ENCODE data around the gene GRID2.

GRID2 gene

DNA sequence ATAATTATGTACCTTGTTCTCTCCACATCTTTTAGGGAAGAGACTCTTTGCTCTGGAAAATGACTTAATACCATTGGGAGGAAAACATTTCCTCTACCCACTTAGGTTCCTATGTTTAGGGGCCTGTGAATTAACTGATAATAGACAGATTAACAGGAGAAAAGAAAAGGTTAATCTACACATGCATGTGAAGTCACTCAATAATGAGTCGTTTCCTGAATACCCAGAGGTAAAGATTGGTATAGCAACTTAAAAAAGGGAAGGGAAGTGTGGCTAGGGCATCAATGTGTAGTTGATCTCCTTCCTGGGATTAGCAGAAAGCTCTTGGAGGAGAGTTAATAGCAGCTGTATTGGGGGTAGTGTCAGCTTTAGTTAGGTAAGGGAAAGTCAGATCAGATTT lies 1105.3 kb downstream of the GRID2 start:
- Mint-ChIP-seq H3K9me3 (peaks cover 27% of the 10 kb centered on the region), H3K27ac (ENCODE audit: low read depth) (no peak overlapping the region), H3K4me3 (no peak overlapping the region), H3K27me3 (no peaks in the 10 kb centered on the region), H3K36me3 (ENCODE audit: insufficient read depth) (no peaks in the 10 kb centered on the region), H3K4me1 (no peaks in the 10 kb centered on the region)
- no peak for DNase-seq (ENCODE audit: low spot score in 2 of 2)
- ATAC-seq (replicated peaks; ENCODE audit: extremely low read depth, poor library complexity, severe bottlenecking): no peak

DNA sequence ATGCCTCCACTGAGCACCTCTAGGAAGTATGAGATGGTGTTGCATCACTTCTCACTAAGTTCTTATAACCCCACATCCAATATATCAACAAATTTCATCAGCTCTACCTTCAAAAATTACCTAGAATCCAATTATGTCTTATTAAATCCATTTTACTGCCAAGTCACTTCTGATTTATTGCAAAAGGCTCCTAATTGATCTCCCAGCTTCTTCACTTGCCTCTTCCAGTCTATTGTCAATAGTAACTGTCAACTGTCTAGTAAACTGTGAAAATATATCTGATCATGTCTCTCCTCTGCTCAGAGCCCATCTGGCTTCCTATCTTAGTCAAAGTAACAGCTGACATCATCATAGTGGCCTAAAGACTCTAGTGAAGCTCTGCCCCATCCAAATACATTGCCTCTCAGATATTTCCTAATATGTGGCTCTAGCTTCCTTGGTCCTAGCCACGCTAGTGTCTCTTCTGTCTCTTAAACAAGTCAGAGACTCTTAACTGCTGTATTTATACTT lies 1110.3 kb downstream of the GRID2 start:
- H3K4me3 Mint-ChIP-seq: no peak overlapping the region
- no peaks in the 10 kb centered on the region for H3K4me1 Mint-ChIP-seq
- no peak for DNase-seq (ENCODE audit: low spot score in 2 of 2)

DNA sequence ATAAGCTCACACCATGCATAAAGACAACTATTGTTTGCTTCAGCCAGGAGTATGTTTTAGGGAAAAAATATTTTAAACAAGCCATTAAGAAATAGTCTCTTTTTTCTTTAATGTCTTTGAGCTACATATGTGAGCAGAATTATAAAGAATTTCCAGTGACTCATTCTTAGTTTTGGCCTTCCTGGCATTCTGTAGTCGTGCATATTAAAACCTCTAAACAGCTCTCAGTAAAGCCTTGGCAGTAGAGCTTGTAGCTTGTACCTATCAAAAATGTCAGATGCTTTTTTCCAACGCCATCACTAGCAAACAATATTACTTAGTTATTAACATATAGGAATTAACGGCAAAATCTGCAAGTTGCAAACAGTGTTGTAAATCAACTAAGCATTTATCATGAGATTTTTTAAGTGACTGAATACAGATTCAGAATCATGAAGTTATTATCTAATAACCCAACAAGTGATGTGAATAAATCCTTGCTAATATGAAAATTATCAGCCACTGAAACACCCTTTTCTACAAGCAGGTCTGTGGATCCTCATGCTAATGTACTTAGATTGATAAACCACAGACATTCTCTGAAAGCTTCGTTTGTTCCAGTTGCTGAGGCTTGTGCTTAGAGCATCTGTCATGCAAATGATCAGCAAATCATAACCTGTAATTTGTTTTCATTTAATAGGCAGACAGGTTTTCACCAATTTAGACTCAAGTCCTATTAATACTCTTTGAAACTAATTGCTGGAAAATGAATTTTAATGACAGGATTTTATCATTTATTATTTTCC lies 1112.8 kb downstream of the GRID2 start:
- no peaks in the 10 kb centered on the region for H3K4me1 Mint-ChIP-seq
- DNase-seq (ENCODE audit: low spot score in 2 of 2) (no peak), ATAC-seq (replicated peaks; ENCODE audit: extremely low read depth, poor library complexity, severe bottlenecking) (no peak)
- no peaks in the 10 kb centered on the region for H3K27me3 Mint-ChIP-seq
- no peak overlapping the region for H3K4me3 Mint-ChIP-seq
- no peak overlapping the region for H3K27ac Mint-ChIP-seq (ENCODE audit: low read depth)
- peaks cover 14% of the 10 kb centered on the region for H3K9me3 Mint-ChIP-seq
- H3K36me3 Mint-ChIP-seq (ENCODE audit: insufficient read depth): no peaks in the 10 kb centered on the region

More for the DNA sequence above, 1110.3 kb downstream of the GRID2 start:
- Mint-ChIP-seq H3K36me3 (ENCODE audit: insufficient read depth) (no peaks in the 10 kb centered on the region), H3K27ac (ENCODE audit: low read depth) (no peak overlapping the region), H3K9me3 (peaks cover 21% of the 10 kb centered on the region), H3K27me3 (no peaks in the 10 kb centered on the region)
- no peak for ATAC-seq (replicated peaks; ENCODE audit: extremely low read depth, poor library complexity, severe bottlenecking)

DNA sequence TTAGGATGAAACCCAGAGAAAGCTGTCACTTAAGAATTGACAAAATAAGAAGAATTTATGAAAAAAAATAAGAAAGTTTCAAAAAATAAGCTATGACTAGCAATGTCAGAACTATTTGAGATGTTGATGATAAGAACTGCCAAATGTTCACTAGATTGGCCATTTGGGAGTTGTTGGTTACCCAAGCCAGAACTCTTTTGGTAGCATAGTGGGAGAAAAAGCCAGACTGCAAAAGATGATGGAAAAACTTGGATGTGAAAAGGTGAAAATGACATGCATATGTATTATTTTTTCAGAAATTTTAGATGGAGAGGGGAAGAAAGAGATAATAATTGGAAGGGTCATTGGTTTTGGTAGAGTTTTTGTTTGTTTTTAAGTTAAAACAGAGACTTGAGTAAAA lies 1127.6 kb downstream of the GRID2 start:
- ATAC-seq (replicated peaks; ENCODE audit: extremely low read depth, poor library complexity, severe bottlenecking) (no peak), DNase-seq (ENCODE audit: low spot score in 2 of 2) (no peak)
- H3K27me3 Mint-ChIP-seq: no peaks in the 10 kb centered on the region

DNA sequence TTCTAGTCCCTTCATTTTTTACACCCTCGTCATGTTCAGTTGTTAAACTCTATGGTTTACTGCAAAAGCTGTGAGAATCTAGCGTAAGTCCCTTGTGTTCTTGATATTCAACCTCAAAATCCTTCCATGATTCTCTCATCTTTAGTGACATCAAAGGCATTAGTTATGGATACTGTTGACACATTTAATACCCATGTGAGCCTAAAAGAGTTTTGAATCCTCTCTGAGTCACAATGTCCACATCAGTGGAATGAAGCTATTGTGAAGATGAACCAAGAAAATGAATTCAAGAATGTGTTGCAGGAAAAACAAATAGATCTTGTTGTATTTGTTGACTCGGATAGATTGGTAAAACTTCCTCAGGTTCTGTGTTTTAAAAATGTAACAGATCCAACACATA lies 1130.1 kb downstream of the GRID2 start:
- no peak overlapping the region for H3K4me3 Mint-ChIP-seq
- peaks cover 16% of the 10 kb centered on the region for H3K9me3 Mint-ChIP-seq
- H3K27ac Mint-ChIP-seq (ENCODE audit: low read depth): no peak overlapping the region
- H3K27me3 Mint-ChIP-seq: no peaks in the 10 kb centered on the region
- ATAC-seq (replicated peaks; ENCODE audit: extremely low read depth, poor library complexity, severe bottlenecking): no peak
- H3K36me3 Mint-ChIP-seq (ENCODE audit: insufficient read depth): no peaks in the 10 kb centered on the region
- DNase-seq (ENCODE audit: low spot score in 2 of 2): no peak
- no peaks in the 10 kb centered on the region for H3K4me1 Mint-ChIP-seq

More for the DNA sequence above, 1127.6 kb downstream of the GRID2 start:
- H3K4me1 Mint-ChIP-seq: no peaks in the 10 kb centered on the region
- no peaks in the 10 kb centered on the region for H3K36me3 Mint-ChIP-seq (ENCODE audit: insufficient read depth)
- no peak overlapping the region for H3K27ac Mint-ChIP-seq (ENCODE audit: low read depth)
- H3K4me3 Mint-ChIP-seq: no peak overlapping the region
- H3K9me3 Mint-ChIP-seq: peaks cover 11% of the 10 kb centered on the region

DNA sequence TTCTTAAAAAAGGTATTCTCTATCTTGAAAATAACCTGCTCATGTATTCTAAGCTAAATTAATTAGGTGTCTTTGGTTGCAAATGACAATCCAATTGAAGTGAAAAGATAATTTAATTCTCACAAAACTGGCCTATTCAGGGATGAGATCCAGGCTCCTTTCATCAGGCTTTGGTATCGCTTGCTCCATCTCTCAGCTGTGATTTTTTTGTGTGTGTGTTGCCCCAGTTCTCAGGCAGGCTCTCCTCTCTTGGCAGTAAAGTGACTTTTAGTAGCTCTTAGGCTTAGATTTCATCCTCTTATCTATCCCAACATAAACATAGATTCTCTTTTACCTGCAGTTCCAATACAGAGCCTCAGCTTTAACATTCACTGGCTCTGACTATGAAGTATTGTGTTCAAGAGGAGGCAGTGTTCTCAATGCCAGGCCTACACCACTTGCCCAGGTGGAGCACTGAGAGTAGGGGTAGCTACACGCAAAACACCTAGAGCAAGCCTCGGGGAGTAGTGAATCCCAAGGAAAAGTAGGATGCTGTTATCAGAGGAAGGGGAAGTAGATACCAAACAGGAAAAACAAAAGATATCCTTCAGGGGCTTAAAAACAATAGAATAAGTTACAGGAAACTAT lies 1132.3 kb downstream of the GRID2 start:
- H3K9me3 Mint-ChIP-seq: peaks cover 30% of the 10 kb centered on the region
- no peak for DNase-seq (ENCODE audit: low spot score in 2 of 2)
- no peaks in the 10 kb centered on the region for H3K36me3 Mint-ChIP-seq (ENCODE audit: insufficient read depth)
- H3K27me3 Mint-ChIP-seq: no peaks in the 10 kb centered on the region
- no peak overlapping the region for H3K27ac Mint-ChIP-seq (ENCODE audit: low read depth)
- H3K4me3 Mint-ChIP-seq: no peak overlapping the region
- ATAC-seq (replicated peaks; ENCODE audit: extremely low read depth, poor library complexity, severe bottlenecking): no peak
- H3K4me1 Mint-ChIP-seq: no peaks in the 10 kb centered on the region

DNA sequence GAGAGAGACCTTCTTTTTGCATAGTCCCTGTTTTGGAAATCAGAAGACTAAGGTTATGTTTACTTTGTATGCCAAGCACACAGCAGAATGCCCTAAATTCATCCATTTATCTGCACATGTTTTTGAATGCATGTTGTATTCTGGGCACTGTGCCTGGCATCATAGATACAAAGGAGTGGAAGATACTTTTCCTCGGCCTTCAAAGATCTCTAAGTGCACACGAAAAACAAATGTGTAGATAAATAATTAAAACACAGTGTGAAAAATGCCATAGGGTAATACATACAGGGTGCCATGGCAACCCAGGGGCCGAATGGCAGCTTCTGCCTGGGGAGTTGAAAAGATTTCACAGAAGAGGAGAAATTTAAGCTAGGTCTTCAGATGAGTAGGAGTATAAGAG lies 1134.2 kb downstream of the GRID2 start:
- H3K36me3 Mint-ChIP-seq (ENCODE audit: insufficient read depth): no peaks in the 10 kb centered on the region
- no peak for DNase-seq (ENCODE audit: low spot score in 2 of 2)
- no peaks in the 10 kb centered on the region for H3K27me3 Mint-ChIP-seq
- H3K4me1 Mint-ChIP-seq: no peaks in the 10 kb centered on the region
- H3K9me3 Mint-ChIP-seq: peaks cover 33% of the 10 kb centered on the region
- H3K27ac Mint-ChIP-seq (ENCODE audit: low read depth): no peak overlapping the region
- no peak for ATAC-seq (replicated peaks; ENCODE audit: extremely low read depth, poor library complexity, severe bottlenecking)
- H3K4me3 Mint-ChIP-seq: no peak overlapping the region

DNA sequence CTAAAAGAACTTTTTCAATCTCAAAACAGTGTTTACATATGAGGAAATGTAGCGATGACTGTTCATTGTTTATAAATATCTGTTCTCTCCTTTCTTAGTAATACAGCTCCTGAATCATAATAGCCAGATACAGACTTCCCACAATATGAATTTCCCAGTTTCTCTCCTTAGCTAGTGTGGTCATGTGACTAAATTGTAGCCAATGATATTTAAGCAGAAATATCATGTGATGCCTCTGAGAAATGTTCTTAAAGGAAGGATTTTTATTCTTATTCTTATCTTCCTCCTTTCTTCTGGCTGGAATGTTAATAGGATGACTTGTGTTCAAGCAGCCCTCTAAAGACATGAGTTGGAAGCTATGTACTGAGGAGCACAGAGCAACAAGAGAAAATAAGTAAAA lies 1141.1 kb downstream of the GRID2 start:
- no peak overlapping the region for H3K27ac Mint-ChIP-seq (ENCODE audit: low read depth)
- DNase-seq (ENCODE audit: low spot score in 2 of 2): no peak
- H3K36me3 Mint-ChIP-seq (ENCODE audit: insufficient read depth): no peaks in the 10 kb centered on the region
- H3K4me3 Mint-ChIP-seq: no peak overlapping the region
- no peaks in the 10 kb centered on the region for H3K27me3 Mint-ChIP-seq
- no peak for ATAC-seq (replicated peaks; ENCODE audit: extremely low read depth, poor library complexity, severe bottlenecking)
- H3K4me1 Mint-ChIP-seq: no peaks in the 10 kb centered on the region
- H3K9me3 Mint-ChIP-seq: peaks cover 25% of the 10 kb centered on the region

DNA sequence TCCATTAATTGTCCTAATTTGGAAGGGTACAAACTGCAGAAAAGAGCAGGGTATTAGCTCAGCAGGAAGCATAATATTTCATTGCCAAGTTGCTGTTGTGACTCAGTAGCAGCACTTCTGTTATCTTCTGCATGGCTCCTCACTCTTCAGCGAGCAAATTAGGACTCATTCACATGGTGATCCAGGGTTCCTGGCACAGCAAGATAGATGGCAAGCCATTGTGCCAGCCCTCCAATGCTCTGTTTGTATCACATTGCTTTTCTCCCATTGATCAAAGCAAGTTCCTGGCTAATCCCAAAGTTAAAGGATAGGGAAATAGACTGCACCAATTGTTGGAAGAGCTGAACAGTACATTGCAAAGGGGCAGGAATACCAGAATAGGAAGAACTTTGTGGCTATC lies 1142.3 kb downstream of the GRID2 start:
- Mint-ChIP-seq H3K27me3 (no peaks in the 10 kb centered on the region), H3K27ac (ENCODE audit: low read depth) (no peak overlapping the region), H3K36me3 (ENCODE audit: insufficient read depth) (no peaks in the 10 kb centered on the region), H3K9me3 (peaks cover 21% of the 10 kb centered on the region), H3K4me1 (no peaks in the 10 kb centered on the region), H3K4me3 (no peak overlapping the region)
- ATAC-seq (replicated peaks; ENCODE audit: extremely low read depth, poor library complexity, severe bottlenecking): no peak
- DNase-seq (ENCODE audit: low spot score in 2 of 2): no peak

DNA sequence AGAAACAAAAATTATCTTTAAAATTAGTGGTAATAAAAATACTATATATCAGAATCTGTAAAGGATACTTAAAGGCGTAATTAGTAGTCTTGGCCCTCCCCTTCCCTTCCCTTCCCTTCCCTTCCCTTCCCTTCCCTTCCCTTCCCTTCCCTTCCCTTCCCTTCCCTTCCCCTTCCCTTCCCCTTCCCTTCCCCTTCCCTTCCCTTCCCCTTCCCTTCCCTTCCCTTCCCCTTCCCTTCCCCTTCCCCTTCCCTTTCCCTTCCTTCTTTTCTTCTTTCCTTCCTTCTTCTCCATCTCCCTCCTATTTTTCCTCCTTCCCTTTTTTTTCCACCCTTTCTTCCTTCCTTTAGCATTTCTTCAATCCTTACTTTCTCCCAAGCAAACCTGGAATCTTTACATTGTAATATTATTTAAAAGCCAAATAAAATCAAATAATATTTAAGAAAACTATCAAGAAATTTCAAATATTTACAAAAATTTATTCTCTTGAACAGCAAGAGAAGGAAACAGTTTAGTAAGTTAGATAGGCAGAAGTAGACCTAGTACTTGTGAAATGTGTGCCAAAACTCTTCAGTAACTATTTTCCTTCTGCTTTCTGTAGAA lies 1145.0 kb downstream of the GRID2 start:
- peaks cover 11% of the 10 kb centered on the region for H3K9me3 Mint-ChIP-seq
- H3K4me3 Mint-ChIP-seq: no peak overlapping the region
- H3K4me1 Mint-ChIP-seq: no peaks in the 10 kb centered on the region
- H3K36me3 Mint-ChIP-seq (ENCODE audit: insufficient read depth): no peaks in the 10 kb centered on the region
- no peak for DNase-seq (ENCODE audit: low spot score in 2 of 2)
- no peak overlapping the region for H3K27ac Mint-ChIP-seq (ENCODE audit: low read depth)
- no peaks in the 10 kb centered on the region for H3K27me3 Mint-ChIP-seq
- ATAC-seq (replicated peaks; ENCODE audit: extremely low read depth, poor library complexity, severe bottlenecking): no peak

DNA sequence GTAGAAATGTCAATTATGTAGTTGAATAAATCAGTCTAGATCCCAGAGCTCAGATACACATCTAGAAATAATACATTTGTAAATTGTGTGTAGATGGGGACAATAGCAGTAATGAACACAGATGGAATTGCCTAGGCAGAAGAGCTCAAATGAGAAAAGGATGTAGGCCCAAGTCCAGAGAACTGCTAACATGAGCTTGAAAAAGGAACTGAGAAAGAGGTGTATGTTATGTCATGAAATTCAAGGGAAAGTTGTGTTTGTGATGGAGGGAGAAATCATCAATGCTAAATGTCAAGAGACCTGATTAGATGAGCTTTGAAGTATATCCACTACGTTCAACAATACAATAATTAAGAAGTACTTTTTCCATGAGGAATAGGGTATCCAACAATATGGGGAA lies 1148.2 kb downstream of the GRID2 start:
- Mint-ChIP-seq H3K4me1 (no peaks in the 10 kb centered on the region), H3K27ac (ENCODE audit: low read depth) (no peak overlapping the region), H3K4me3 (no peak overlapping the region), H3K27me3 (no peaks in the 10 kb centered on the region), H3K36me3 (ENCODE audit: insufficient read depth) (no peaks in the 10 kb centered on the region), H3K9me3 (peaks cover 1% of the 10 kb centered on the region)
- DNase-seq (ENCODE audit: low spot score in 2 of 2): no peak
- ATAC-seq (replicated peaks; ENCODE audit: extremely low read depth, poor library complexity, severe bottlenecking): no peak

DNA sequence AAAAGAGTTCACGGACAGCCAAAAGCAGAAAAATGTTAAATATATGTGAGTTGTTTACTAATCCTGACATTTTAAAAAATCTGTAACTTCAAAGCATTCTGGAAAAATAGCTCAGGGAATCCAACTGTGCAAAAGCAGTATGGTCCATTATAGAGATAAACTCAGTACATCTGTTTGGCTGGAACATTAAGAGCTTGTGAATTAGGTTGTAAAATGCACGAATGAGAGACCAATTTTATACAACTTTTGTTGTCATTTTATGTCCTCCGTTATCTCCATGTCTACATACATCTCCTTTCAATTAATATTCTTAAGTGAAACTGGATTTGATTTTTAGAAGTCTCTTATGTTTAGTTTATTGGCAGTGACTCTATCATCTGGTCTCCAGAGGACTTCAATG lies 1157.8 kb downstream of the GRID2 start:
- ATAC-seq (replicated peaks; ENCODE audit: extremely low read depth, poor library complexity, severe bottlenecking) (no peak), DNase-seq (ENCODE audit: low spot score in 2 of 2) (no peak)
- Mint-ChIP-seq H3K4me3 (no peak overlapping the region), H3K36me3 (ENCODE audit: insufficient read depth) (no peaks in the 10 kb centered on the region), H3K4me1 (no peaks in the 10 kb centered on the region), H3K27ac (ENCODE audit: low read depth) (no peak overlapping the region), H3K9me3 (peaks cover 11% of the 10 kb centered on the region), H3K27me3 (no peaks in the 10 kb centered on the region)

DNA sequence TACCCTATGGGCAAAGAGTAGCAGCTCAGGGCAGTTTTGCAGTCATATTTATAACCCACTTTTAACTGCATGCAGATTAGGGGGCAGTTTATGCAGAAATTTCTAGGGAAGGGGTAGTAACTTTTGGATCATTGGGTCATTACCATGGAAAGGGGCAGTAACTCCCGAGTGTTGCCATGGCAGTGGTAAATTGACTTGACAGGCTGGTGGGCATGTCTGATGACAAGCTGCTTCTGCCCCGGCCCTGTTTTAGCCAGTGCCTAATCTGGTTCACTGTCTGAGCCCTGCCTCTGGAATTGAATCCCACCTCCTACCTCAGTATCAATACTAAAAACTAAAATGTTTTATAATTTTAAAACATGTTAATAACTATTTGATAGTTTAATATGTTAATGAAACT lies 1162.7 kb downstream of the GRID2 start:
- Mint-ChIP-seq H3K9me3 (peaks cover 6% of the 10 kb centered on the region), H3K4me3 (no peak overlapping the region)
- no peak for ATAC-seq (replicated peaks; ENCODE audit: extremely low read depth, poor library complexity, severe bottlenecking)

More for the DNA sequence above, 1162.7 kb downstream of the GRID2 start:
- no peaks in the 10 kb centered on the region for H3K36me3 Mint-ChIP-seq (ENCODE audit: insufficient read depth)
- no peak overlapping the region for H3K27ac Mint-ChIP-seq (ENCODE audit: low read depth)
- no peaks in the 10 kb centered on the region for H3K27me3 Mint-ChIP-seq
- no peak for DNase-seq (ENCODE audit: low spot score in 2 of 2)
- no peaks in the 10 kb centered on the region for H3K4me1 Mint-ChIP-seq

Data from central memory CD8-positive, alpha-beta T cell (primary cell).